Mucosa of gallbladder (tissue), 1 donor: ENCODE data around the gene TOPBP1. TPM values are rescaled to one million over a fixed set of nuclear protein-coding genes. Genes with fewer than 3 reads are reported as not detected.
"Not testable (repeated sequence)": the region's sequence is repeated elsewhere in the genome, so short reads cannot be mapped to it uniquely, and the experiment has no call there.

ENCODE experiments used
- DNase-seq: peaks from one replicate; pipeline ENCODE4 v3.0.0-alpha.2; 2020; ENCODE audit warnings: low spot score
- total RNA-seq: library from RNA; stranded (reverse); gene quantifications from one replicate; pipeline ENCODE4 v1.2.1, GENCODE V29; 2021
- donor health status: DM: no; HTN: no; CAD: no.

The TOPBP1 gene
- total RNA-seq, 1 donor from 2014 or later: 15.5 TPM

DNA sequence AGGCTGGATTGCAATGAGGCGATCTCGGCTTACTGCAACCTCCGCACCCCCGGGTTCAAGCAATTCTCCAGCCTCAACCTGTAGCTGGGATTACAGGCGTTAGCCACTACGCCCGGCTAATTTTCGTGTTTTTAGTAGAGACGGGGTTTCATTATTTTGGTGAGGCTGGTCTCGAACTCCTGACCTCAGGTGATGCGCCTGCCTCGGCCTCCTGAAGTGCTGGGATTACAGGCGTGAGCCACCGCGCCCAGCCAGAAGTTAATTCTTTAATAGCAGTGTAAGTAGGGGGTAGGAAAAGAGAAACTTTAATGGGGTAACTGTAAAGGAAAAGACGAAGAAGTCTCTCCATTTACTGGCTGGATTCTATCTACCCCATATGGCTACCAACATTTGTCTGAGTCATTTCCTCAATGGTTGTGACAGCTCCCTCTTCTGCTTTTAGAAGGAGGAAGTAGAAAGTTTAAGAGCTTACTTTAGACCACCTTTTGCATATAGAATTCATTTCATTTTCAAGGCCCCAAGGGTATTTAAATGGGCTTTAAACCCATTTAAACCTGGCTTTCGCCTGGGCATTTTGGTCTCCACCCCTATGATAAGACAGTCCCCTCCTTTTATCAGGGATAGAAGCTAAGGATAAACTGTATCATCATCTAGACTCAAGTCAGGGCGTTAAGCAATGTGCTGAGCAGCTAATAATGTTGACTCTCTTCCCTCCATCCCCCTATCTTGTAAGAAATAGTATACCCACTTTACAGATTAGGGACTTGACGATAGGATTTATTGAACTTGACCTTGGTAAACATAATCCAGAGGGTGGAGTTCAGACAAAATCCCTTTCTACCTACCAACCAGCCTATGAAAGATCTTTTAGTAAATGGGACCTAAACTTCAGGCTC is 89.3 kb downstream of the TOPBP1 start:
- DNase-seq: no peak

DNA sequence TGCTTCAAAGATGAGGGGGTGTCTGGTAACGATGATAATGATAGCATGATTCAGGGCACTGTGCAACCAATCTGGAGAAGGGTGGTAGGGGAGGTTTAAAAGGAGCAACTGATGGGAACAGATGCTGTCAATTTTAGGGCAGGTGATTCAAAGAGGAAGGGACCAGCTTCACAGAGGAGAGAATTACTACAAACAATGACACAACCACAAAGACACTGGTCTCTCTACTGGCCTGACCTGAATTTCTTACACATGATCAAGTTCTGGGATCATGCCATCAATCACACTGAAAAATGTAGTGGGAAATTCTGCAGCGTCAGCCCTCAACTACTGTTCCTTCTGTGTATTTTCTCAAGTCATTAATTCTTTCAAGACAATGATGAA is 90.8 kb downstream of the TOPBP1 start:
- no peak for DNase-seq

DNA sequence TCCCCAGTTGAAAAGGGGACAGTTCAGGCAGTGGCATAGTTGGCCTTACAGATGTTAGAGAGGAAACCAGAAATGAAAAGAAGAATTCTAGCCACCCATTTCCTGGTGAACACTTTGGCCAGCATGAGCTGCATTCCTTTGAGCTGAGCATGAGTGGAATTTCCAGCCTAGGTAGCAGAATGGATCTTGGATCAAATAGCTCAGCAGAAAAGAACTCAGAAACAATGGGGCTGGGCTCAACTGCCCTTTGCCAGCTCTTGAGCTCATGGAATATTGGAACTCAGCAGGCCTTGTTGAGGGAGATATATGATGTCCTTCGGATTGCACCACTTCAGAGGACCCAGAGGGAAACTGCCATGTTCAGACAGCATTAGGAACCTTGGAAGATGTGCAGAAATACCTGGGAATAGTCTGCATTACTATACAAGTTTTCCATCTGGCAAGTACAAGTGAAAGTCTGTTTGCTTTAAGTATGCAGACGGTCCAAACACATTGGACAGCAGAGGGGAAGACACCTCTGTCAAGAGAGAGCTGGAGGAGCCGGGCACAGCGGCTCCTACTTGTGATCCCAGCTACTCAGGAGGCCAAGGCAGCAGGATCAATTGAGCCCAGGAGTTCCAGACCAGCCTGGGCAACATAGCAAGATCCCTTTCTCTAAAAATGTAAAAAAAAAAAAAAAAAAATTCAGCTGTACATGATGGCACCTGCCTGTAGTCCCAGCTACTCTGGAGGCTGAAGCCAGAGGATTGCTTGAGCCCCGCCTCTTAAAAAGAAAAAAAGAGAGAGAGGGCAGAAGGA is 91.4 kb downstream of the TOPBP1 start:
- peak; percentile 67 for DNase-seq

DNA sequence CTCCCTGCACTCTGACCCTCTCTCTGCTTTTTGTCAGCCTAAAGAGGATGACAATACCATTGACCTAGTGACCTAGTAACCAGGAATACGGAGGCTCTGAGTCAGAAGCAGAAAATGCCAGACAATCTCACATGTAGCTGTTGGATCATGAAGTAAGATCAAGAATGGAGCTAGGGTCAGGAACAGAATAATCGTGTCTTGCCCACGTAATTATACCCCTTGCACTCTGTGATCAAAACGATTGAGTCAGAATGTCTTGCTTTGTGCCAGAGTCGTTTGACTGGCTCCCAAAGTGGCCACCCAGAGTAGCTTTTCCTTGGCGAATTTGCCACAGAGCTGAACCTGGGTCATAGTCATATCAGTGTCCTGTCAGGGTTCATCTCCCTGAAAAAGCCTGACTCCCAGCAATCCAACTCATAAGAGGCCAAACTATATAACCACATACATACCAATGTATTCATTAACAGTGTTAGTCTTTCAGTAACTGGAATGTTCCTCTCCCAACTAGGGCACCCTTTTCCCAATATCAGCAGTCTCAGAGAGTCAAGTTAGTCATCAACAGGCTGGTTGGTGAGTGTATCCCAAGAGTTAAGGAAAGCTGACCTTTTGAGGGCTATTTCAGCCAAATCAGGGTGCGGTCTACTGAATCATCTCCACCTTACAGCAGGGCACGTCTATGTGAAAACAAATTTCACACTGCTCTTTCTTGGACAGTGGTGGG is 93.3 kb downstream of the TOPBP1 start:
- DNase-seq: no peak

DNA sequence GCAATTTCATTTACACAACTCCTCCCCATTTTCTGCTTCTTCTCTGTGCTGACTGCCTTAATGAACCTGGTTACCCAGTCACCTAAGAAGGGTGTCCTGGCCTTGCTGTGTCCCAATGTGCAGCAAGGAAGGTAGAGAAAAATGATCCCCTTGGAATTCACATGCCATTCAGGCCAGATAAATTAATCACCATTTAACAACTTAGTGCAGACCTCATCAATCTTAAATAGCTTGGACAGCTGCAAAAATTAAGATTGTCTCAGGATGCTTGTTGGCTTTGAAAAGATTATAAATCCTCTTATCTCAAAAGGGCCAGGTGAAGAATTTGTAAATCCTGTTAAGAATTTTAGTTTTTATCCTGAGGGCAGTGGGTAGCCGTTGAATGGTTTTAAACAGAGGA is 97.9 kb downstream of the TOPBP1 start:
- DNase-seq: no peak

DNA sequence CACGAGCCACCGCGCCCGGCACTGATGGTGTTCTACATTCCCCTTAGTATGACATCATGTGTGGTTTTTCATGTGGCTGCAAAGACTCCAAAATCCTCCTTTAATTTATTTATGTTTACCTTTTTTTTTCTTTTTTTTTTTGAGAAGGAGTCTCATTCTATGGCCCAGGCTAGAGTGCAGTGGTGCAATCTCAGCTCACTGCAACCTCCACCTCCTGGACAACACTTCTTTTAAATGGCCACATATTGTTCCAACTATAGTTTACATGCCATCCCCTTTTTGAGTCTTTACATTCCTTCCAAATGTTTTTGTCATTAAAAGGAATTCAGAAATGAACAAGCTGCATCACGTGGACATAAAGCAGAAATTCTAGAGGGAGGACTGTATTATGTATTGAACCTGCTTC is 98.6 kb downstream of the TOPBP1 start:
- no peak for DNase-seq

DNA sequence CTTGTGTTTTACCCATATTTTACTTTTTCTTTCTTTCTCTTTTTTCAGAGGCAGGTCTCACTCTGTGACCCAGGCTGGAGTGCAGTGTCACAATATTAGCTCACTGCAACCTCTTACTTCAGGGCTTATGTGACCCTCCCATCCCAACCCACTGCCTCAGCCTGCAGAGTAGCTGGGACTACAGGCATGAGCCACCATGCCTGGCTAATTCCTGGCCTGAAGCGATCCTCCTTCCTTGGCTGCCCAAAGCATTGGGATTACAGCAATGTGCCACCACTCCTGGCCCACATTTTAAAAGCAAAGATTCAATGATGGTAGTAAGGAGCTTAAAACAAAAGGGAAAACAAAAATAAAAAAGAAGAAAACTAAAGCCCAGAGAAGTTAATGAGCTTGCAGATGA is 99.4 kb downstream of the TOPBP1 start:
- DNase-seq: no peak

DNA sequence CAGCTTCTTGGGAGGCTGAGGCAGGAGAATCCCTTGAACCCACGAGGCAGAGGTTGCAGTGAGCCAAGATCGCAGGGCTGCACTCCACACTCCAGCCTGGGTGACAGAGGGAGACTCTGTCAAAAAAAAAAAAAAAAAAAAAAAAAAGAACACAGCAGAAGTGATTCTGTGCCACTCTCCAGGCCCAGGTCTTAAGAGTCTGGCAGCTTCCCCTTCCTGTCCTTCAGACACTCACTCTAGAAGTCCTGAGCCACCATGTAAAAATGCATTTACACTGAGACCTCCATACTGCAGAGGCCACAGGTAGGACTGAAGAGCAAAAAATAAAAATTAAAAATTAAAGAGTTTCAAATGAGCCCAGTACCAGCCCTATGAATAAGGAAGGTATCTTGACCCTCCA is 100.1 kb downstream of the TOPBP1 start:
- no peak for DNase-seq

DNA sequence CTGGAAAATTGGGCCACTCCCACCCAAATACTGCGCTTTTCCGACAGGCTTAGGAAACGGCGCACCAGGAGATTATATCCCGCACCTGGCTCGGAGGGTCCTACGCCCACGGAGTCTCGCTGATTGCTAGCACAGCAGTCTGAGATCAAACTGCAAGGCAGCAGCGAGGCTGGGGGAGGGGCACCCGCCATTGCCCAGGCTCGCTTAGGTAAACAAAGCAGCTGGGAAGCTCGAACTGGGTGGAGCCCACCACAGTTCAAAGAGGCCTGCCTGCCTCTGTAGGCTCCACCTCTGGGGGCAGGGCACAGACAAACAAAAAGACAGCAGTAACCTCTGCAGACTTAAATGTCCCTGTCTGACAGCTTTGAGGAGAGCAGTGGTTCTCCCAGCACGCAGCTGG is 110.2 kb downstream of the TOPBP1 start:
- not testable (repeated sequence) for DNase-seq

Other genes starting within 250 kb of the TOPBP1 start
- gene CDV3, start 88.3 kb downstream of the TOPBP1 start, total RNA-seq: 108 TPM
- gene TF, start 84.5 kb upstream of the TOPBP1 start, total RNA-seq: 22.7 TPM
- 58.8 TPM for gene SRPRB, start 143.9 kb upstream of the TOPBP1 start, total RNA-seq
- 8.4 TPM for gene RAB6B, start 233.9 kb upstream of the TOPBP1 start, total RNA-seq